ENCODE data around the gene MARCHF2.
"Not testable (repeated sequence)": the region's sequence is repeated elsewhere in the genome, so short reads cannot be mapped to it uniquely, and the experiment has no call there.

The MARCHF2 gene

GRCh38 chr19:8396563-8397203, 16.4 kb upstream of the MARCHF2 start:
- DNase-seq (ENCODE audit: insufficient read length, low spot score) (peak; percentile 56), FAIRE-seq (no peak)
- TF ChIP-seq POLR2A (IDR thresholded peaks at IDR 0.05; ENCODE audit: low read depth, low read length) = no peak

- no peak for TF ChIP-seq POLR2A (IDR thresholded peaks at IDR 0.05; ENCODE audit: low read depth, low read length)
- DNase-seq (ENCODE audit: insufficient read length, low spot score) (no peak), FAIRE-seq (no peak)
Measured at GRCh38 chr19:8397271-8397670, 15.8 kb upstream of the MARCHF2 start.

GRCh38 chr19:8397746-8398310, 15.3 kb upstream of the MARCHF2 start:
- no peak for FAIRE-seq
- DNase-seq (ENCODE audit: insufficient read length, low spot score) = no peak
- no peak for TF ChIP-seq POLR2A (IDR thresholded peaks at IDR 0.05; ENCODE audit: low read depth, low read length)

- no peak for TF ChIP-seq POLR2A (IDR thresholded peaks at IDR 0.05; ENCODE audit: low read depth, low read length)
- FAIRE-seq (no peak), DNase-seq (ENCODE audit: insufficient read length, low spot score) (no peak)
Measured at GRCh38 chr19:8398311-8398771, 14.8 kb upstream of the MARCHF2 start.

- DNase-seq (ENCODE audit: insufficient read length, low spot score) (no peak), FAIRE-seq (no peak)
- no peak for TF ChIP-seq POLR2A (IDR thresholded peaks at IDR 0.05; ENCODE audit: low read depth, low read length)
Measured at GRCh38 chr19:8399681-8400188, 13.4 kb upstream of the MARCHF2 start.

GRCh38 chr19:8401981-8402411, 11.1 kb upstream of the MARCHF2 start:
- no peak for TF ChIP-seq POLR2A (IDR thresholded peaks at IDR 0.05; ENCODE audit: low read depth, low read length)
- DNase-seq (ENCODE audit: insufficient read length, low spot score) = no peak
- no peak for FAIRE-seq

GRCh38 chr19:8403098-8403819, 9.8 kb upstream of the MARCHF2 start:
- DNase-seq (ENCODE audit: insufficient read length, low spot score) (no peak), FAIRE-seq (no peak)

GRCh38 chr19:8403820-8404109, 9.3 kb upstream of the MARCHF2 start:
- no peak for TF ChIP-seq POLR2A (IDR thresholded peaks at IDR 0.05; ENCODE audit: low read depth, low read length)
- FAIRE-seq (no peak), DNase-seq (ENCODE audit: insufficient read length, low spot score) (no peak)

More at GRCh38 chr19:8403098-8403819, 9.8 kb upstream of the MARCHF2 start:
- no peak for TF ChIP-seq POLR2A (IDR thresholded peaks at IDR 0.05; ENCODE audit: low read depth, low read length)

- no peak for DNase-seq (ENCODE audit: insufficient read length, low spot score)
- no peak for FAIRE-seq
- TF ChIP-seq POLR2A (IDR thresholded peaks at IDR 0.05; ENCODE audit: low read depth, low read length) = no peak
Measured at GRCh38 chr19:8404391-8405151, 8.5 kb upstream of the MARCHF2 start.

- not testable (repeated sequence) for DNase-seq (ENCODE audit: insufficient read length, low spot score); FAIRE-seq
Measured at GRCh38 chr19:8410718-8411117, 2.4 kb upstream of the MARCHF2 start.

- FAIRE-seq = no peak
Measured at GRCh38 chr19:8413629-8413995, 507 bp downstream of the MARCHF2 start.

GRCh38 chr19:8416796-8417195, 3.7 kb downstream of the MARCHF2 start:
- no peak for TF ChIP-seq POLR2A (IDR thresholded peaks at IDR 0.05; ENCODE audit: low read depth, low read length)
- FAIRE-seq (no peak), DNase-seq (ENCODE audit: insufficient read length, low spot score) (no peak)

More at GRCh38 chr19:8413629-8413995, 507 bp downstream of the MARCHF2 start:
- TF ChIP-seq POLR2A (IDR thresholded peaks at IDR 0.05; ENCODE audit: low read depth, low read length) = no peak
- no peak for DNase-seq (ENCODE audit: insufficient read length, low spot score)

GRCh38 chr19:8421484-8422461, 8.7 kb downstream of the MARCHF2 start:
- no peak for FAIRE-seq
- TF ChIP-seq POLR2A (IDR thresholded peaks at IDR 0.05; ENCODE audit: low read depth, low read length) = no peak
- DNase-seq (ENCODE audit: insufficient read length, low spot score) = no peak

Data from H54 (cell line).